GOT3 (cell line): ENCODE results near the gene HOXA13.

Source experiments
- DNase-seq: peaks from one replicate; lab custom pipeline; 2025; ENCODE audit warnings: mixed read lengths; lab: John Stamatoyannopoulos, UW

HOXA13 gene

DNA sequence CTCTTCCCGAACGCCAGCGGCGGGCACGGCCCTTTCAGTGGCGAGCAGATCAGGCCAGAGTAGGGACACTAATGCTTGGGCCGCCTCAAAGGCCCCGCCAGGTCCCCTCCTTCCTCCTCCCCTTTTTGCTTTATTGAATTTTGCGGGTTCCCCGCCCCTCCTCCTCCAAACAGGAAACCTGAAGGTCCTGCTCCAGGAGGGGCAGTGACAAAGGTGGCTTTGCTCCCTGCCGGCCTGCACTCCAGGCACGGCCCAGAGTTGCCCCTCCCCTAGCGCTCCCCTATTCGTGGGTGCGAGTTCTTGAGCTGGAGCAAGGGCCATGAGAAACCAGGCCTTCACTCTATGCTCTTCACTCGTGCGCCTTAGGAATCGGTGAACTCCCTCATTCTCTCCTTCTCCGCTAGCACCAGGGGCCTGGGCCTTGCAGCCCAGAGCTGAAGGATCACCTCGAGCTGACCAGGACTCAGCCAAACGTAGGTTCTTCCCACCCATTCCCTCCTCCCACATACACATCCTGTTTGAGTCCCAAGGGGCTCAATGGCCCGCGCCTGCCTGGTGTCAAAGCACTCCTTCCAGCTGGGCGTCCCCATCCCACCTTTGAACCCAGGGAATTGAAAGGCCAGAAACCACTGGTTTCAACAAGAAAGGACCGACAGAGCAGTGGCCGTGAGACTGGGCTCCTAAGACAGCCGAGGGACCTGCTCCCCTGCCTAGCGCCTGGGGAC is 51.7 kb downstream of the HOXA13 start:
- DNase-seq = no peak

DNA sequence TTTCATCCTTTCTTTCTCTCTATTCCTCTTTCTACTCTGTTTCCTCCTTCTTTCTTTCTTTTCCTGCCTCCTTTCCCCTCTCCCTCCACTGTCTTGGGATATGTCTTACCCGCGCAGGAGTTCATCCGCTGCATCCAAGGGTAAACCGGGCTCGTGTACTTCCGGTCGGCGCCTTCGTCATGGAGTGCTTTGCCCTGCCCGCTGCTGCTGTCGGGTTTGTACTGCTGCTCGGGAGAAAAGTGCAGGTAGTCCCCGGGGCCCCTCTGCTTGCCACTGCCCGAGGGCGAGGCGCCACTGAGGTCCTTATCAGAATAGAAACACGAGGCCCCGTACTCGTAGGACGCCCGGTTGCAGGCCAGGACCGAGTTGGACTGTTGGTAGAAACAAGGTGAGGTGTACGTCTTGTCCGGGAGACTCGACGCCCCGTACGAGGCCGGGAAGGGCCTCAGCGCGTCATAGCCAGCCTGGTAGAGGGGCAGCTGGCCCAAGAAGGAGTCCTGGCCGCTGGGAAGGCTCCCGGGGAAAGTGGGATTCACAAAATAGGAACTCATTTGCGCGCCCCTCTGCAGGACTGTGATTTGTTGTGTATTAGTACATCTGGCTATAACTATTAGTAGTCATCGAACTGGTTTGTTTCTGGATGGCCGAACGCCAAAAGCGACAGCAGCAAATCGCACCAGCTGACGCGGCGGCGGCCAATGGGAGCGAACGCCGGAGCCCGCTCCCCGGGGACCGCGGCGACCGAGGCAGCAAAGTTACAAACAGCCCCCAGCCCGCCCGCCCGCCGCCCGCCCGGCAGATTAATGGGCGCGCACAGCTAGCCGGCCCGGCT is 52.5 kb downstream of the HOXA13 start, which contains the start of gene HOXA6:
TSS of gene HOXA6 (minus strand) at position 576 of the 832 bp plus-strand sequence. CDS start at position 551, 25 bp downstream.
- DNase-seq = no peak

DNA sequence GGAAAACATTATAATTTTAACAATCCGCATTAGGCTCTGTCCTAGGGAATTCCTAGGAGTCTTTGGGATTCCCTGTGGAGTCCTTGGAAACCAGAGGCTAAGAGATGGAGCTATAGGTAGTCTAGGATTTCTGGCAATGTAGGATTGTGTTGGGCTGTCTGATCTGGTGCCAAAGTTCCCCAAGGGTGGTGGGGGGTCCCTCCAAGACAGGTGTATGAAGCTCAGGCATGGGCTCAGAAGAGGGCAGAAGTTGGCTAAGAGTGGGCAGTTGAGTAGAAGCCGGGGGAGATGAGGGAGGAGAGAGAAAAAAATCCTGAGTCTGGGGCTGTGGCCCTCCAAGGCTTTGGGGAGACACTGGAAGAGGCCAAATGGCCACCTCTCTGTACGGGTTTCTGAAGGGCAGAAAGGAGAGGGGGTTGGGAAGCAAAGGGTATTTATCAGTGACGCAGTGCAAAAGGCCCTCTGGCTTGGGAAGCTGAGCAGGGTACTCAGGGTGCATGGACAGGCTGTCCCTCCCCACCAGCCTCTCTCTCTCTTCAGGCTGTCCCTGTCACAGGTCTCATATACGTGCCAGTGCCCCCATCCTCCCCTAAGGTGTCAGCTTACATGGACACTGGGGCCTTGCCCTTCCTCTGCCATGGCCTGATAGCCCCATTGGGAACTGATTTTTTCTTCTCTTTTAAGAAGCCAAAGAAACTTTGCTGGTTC is 53.2 kb downstream of the HOXA13 start:
- no peak for DNase-seq

DNA sequence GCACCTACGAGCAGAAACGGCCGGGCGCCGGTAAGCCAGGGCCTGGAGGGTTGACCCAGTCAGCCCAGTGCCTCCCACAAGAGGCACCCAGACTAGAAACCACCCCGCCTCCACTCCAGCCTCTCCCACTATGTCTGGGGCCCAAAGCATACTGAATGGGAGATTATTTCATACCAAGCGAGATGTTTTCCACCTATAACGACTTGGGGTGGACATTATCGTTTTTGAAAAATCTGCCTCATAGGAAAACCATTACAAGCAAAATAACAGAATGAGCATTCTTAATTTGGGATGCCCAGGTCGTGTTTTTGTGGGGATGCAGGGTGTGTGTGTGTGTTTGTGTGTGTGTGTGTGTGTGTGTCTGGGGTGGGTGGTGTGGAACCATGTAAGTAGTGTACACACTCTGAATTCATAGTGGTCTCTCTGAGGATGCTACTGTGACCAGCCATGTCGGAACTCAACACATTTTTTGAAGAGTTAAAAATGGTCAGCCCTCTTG is 53.9 kb downstream of the HOXA13 start:
- no peak for DNase-seq

DNA sequence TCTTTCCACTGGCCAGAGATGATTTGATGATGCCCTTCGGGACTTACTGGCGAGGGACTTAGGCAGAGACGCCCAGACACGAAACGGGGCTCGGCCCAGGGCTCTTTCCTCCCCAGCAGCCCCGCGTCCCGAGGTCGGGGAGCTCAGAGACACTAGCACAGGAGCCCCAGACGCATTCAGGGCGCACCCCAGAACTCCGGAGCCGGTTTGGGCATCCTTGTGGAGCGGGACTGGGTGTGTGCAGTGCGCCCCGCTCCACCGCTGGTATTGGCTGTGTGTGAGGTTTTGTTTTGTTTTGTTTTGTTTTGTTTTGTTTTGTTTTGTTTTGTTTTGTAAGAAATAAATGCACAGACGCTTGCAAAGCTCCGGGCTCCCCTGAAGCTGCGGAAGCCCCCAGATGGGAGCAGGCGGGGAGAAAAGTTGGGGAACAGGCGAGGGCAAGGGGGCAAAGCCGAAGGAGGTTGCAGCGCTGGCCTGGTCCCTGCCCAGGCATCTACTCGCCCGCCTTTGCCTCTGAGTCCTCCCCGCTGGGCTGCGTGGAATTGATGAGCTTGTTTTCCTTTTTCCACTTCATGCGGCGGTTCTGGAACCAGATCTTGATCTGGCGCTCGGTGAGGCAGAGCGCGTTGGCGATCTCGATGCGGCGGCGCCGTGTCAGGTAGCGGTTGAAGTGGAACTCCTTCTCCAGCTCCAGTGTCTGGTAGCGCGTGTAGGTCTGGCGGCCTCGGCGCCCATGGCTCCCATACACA is 54.6 kb downstream of the HOXA13 start:
- DNase-seq = no peak

DNA sequence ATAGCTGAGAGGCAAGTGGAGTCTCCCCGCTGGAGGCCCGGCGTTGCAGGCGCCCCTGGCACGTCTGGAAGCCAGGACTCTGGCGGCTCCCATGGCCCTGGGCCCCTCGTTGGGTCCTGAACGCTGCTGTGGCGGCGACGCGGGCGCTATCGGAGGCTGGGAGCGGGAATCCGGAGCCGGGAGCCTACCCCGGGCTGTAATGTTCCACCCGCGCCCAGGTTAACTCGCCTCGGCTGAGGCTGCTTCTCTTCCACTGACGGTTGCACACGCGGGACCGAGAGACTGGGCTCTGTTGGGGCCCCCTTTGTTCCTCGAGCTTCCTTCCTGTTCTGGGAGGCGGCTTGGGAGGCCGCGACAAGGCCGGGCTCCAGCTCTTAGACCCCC is 55.1 kb downstream of the HOXA13 start:
- DNase-seq = no peak
